HFFc6 (cell line): ENCODE measurements around the gene ZMYND11. TPM values are rescaled to one million over a fixed set of nuclear protein-coding genes. Genes with fewer than 3 reads are reported as not detected.
"Not testable (repeated sequence)": the region's sequence is repeated elsewhere in the genome, so short reads cannot be mapped to it uniquely, and the experiment has no call there.

ENCODE experiments used
- DNase-seq: peaks from one replicate; pipeline ENCODE4 v3.0.0-alpha.2; 2018
- H3K27ac Mint-ChIP-seq: 2 replicates; pipeline ENCODE4 v1.8.0; 2020; ENCODE audit warnings: mild to moderate bottlenecking, mixed read lengths
- H3K27me3 Mint-ChIP-seq: 2 replicates; pipeline ENCODE4 v1.8.0; 2021; ENCODE audit warnings: mild to moderate bottlenecking, moderate library complexity, mixed read lengths; ENCODE audit not compliant: insufficient read depth
- H3K36me3 Mint-ChIP-seq: 2 replicates; pipeline ENCODE4 v1.8.0; 2021; ENCODE audit warnings: low read depth, mixed read lengths
- H3K4me1 Mint-ChIP-seq: 2 replicates; pipeline ENCODE4 v1.8.0; 2020; ENCODE audit warnings: low read depth, mixed read lengths
- H3K4me3 Mint-ChIP-seq: 2 replicates; pipeline ENCODE4 v1.8.0; 2020; ENCODE audit warnings: mild to moderate bottlenecking, moderate library complexity, mixed read lengths
- H3K9me3 Mint-ChIP-seq: 2 replicates; pipeline ENCODE4 v1.8.0; 2020; ENCODE audit warnings: mild to moderate bottlenecking, mixed read lengths
- total RNA-seq, 6 experiments: library from RNA; stranded (reverse); fragmentation: NEBNext Ultra II Directional; extraction: Animal tissue kit (Norgen Biotek cat#: 25700); gene quantifications; 2 replicates in 1 of 6; 3 replicates in 5 of 6; pipeline ENCODE4 v1.2.3, GENCODE V29; 2021
- TF ChIP-seq, protein P1 (sequence below): fragments of 200-600 bp; sonication (generic); IDR thresholded peaks from 2 replicates; pipeline ENCODE4 v1.5.0; 2021; ENCODE audit warnings: antibody characterized with exemption, mild to moderate bottlenecking

Gene ZMYND11
- total RNA-seq, 6 experiments from 2014 or later: 56.7 to 75.2 (median 65.9) TPM

GRCh38 chr10:260819-261429 lies 125.7 kb downstream of the ZMYND11 start:
- peaks cover 5% of the 10 kb centered on the region; the same call in 1 of the 2 replicates for H3K36me3 Mint-ChIP-seq
- no peak overlapping the region for H3K27ac Mint-ChIP-seq
- H3K4me3 Mint-ChIP-seq: no peak overlapping the region
- H3K27me3 Mint-ChIP-seq: no peaks in the 10 kb centered on the region; the same call in 1 of the 2 replicates
- no peak for DNase-seq
- H3K4me1 Mint-ChIP-seq: peaks cover 7% of the 10 kb centered on the region; the same call in 1 of the 2 replicates
- TF ChIP-seq, protein P1, sequence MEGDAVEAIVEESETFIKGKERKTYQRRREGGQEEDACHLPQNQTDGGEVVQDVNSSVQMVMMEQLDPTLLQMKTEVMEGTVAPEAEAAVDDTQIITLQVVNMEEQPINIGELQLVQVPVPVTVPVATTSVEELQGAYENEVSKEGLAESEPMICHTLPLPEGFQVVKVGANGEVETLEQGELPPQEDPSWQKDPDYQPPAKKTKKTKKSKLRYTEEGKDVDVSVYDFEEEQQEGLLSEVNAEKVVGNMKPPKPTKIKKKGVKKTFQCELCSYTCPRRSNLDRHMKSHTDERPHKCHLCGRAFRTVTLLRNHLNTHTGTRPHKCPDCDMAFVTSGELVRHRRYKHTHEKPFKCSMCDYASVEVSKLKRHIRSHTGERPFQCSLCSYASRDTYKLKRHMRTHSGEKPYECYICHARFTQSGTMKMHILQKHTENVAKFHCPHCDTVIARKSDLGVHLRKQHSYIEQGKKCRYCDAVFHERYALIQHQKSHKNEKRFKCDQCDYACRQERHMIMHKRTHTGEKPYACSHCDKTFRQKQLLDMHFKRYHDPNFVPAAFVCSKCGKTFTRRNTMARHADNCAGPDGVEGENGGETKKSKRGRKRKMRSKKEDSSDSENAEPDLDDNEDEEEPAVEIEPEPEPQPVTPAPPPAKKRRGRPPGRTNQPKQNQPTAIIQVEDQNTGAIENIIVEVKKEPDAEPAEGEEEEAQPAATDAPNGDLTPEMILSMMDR: no peak
- H3K9me3 Mint-ChIP-seq: no peaks in the 10 kb centered on the region

- not testable (repeated sequence) for H3K9me3 Mint-ChIP-seq, H3K36me3 Mint-ChIP-seq, DNase-seq, H3K27me3 Mint-ChIP-seq, H3K4me3 Mint-ChIP-seq
- Mint-ChIP-seq H3K4me1 (peaks cover 16% of the 10 kb centered on the region), H3K27ac (0 out of 2 replicates have a peak overlapping the region, but pooled peaks have one; percentile 13)
Measured at GRCh38 chr10:264160-265073, 129.2 kb downstream of the ZMYND11 start.

DNA sequence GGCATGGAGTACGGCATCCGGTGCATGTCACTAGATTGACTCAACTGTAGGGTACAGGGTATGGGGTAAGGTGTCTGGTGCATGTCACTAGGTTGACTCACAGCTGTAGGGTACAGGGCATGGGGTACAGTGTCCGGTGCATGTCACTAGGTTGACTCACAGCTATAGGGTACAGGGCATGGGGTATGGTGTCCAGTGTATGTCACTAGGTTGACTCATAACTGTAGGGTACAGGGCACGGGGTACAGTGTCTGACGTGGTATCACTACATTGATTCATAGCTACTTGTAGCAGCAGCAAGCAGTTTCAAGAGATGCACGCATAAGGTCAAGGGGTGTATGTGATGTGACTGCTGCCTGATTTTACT lies 129.8 kb downstream of the ZMYND11 start:
- peak; percentile 22 for DNase-seq
- H3K27ac Mint-ChIP-seq, H3K27me3 Mint-ChIP-seq, H3K36me3 Mint-ChIP-seq, H3K4me3 Mint-ChIP-seq, H3K9me3 Mint-ChIP-seq: not testable (repeated sequence)
- peaks cover 16% of the 10 kb centered on the region for H3K4me1 Mint-ChIP-seq

- not testable (repeated sequence) for DNase-seq, H3K9me3 Mint-ChIP-seq, H3K27ac Mint-ChIP-seq, H3K4me3 Mint-ChIP-seq, H3K27me3 Mint-ChIP-seq, H3K36me3 Mint-ChIP-seq
- H3K4me1 Mint-ChIP-seq: peaks cover 16% of the 10 kb centered on the region
Measured at GRCh38 chr10:265816-266588, 130.7 kb downstream of the ZMYND11 start.

DNA sequence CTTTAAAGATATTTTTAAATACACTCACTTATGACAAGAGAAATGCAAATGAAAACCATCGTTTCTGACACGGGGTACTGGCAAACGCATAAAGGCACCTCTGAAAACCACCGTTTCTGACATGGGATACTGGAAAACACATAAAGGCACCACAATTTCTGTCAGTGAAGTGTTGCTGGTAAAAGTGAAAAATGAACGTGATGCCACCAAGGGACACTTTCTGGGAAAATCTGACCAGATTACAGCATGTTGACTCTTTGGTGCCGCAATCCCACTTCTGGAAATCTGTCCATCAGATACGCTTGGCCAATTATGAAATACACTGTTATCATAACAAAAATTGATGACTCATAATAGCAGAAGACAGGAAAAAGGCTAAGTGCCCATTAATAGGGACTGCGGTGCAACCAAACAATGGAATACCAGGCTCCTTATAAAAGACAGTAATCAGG lies 131.7 kb downstream of the ZMYND11 start:
- Mint-ChIP-seq H3K27ac (no peak overlapping the region), H3K27me3 (no peaks in the 10 kb centered on the region; the same call in 1 of the 2 replicates)
- TF ChIP-seq, protein P1: no peak

DNA sequence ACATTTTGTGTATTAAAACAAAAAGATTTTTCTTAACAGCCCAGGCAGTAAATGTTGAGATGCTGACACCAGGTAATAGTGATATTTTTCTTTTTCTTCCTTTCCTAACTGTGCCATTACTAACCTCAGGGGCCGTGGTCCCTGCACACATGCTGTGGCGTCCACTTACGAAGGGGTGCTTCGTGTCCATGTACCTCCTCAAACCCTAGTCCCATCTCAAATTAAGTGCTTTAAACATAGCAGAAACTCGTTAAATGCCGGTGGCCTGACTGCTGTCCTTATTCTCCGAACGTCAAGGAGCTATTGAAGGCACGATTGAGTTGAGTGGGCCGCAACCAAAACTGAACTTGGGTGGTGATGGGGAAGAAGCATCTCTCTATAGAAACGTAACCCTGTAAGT lies 132.4 kb downstream of the ZMYND11 start:
- Mint-ChIP-seq H3K4me1 (peaks cover 16% of the 10 kb centered on the region), H3K9me3 (no peaks in the 10 kb centered on the region), H3K4me3 (no peak overlapping the region)

More for the DNA sequence above, 131.7 kb downstream of the ZMYND11 start:
- Mint-ChIP-seq H3K4me1 (peaks cover 16% of the 10 kb centered on the region), H3K36me3 (peaks cover 5% of the 10 kb centered on the region; the same call in 1 of the 2 replicates), H3K9me3 (no peaks in the 10 kb centered on the region), H3K4me3 (no peak overlapping the region)
- DNase-seq: no peak

More for the DNA sequence above, 132.4 kb downstream of the ZMYND11 start:
- no peak overlapping the region for H3K27ac Mint-ChIP-seq
- peaks cover 7% of the 10 kb centered on the region; the same call in 1 of the 2 replicates for H3K36me3 Mint-ChIP-seq
- DNase-seq: no peak
- H3K27me3 Mint-ChIP-seq: no peaks in the 10 kb centered on the region; the same call in 1 of the 2 replicates
- TF ChIP-seq, protein P1: no peak
